ES-I3 (cell line): Measurements from ENCODE around the gene ADAMTS14.

Source experiments
- H3K36me3 ChIP-seq: 2 replicates; pipeline ENCODE4 v1.6.1; 2013; ENCODE audit warnings: mild to moderate bottlenecking, low read length, control low read depth, moderate library complexity; ENCODE audit not compliant: insufficient read depth
- H3K4me1 ChIP-seq: 2 replicates; pipeline ENCODE4 v1.6.1; 2013; ENCODE audit warnings: mild to moderate bottlenecking, control low read depth, low read length; ENCODE audit not compliant: insufficient read depth
- H3K9ac ChIP-seq: 2 replicates; pipeline ENCODE4 v1.6.1; 2013; ENCODE audit warnings: low read depth, mild to moderate bottlenecking, low read length, moderate library complexity
- H3K9me3 ChIP-seq: 2 replicates; pipeline ENCODE4 v1.6.1; 2013; ENCODE audit warnings: mild to moderate bottlenecking, low read length, moderate library complexity; ENCODE audit not compliant: control insufficient read depth, insufficient read depth

Gene ADAMTS14

GRCh38 chr10:70674560-70675495 is 2.5 kb downstream of the ADAMTS14 start:
- H3K4me1 ChIP-seq, result no peaks in the 10 kb centered on the region
- H3K9me3 ChIP-seq, result no peaks in the 10 kb centered on the region
- H3K36me3 ChIP-seq, result no peaks in the 10 kb centered on the region
- no peak overlapping the region for H3K9ac ChIP-seq

GRCh38 chr10:70675496-70676161 is 3.3 kb downstream of the ADAMTS14 start:
- H3K4me1 ChIP-seq, result no peaks in the 10 kb centered on the region
- no peak overlapping the region for H3K9ac ChIP-seq
- no peaks in the 10 kb centered on the region for H3K9me3 ChIP-seq
- no peaks in the 10 kb centered on the region for H3K36me3 ChIP-seq

GRCh38 chr10:70676511-70676910 is 4.2 kb downstream of the ADAMTS14 start:
- Histone ChIP-seq H3K9me3 (no peaks in the 10 kb centered on the region), H3K4me1 (no peaks in the 10 kb centered on the region; the same call in 1 of the 2 replicates), H3K36me3 (no peaks in the 10 kb centered on the region), H3K9ac (no peak overlapping the region)

- no peaks in the 10 kb centered on the region; the same call in 1 of the 2 replicates for H3K4me1 ChIP-seq
- H3K36me3 ChIP-seq, result no peaks in the 10 kb centered on the region
- H3K9me3 ChIP-seq, result no peaks in the 10 kb centered on the region
- H3K9ac ChIP-seq, result no peak overlapping the region
These were observed 4.7 kb downstream of the ADAMTS14 start for GRCh38 chr10:70677016-70677415.

- H3K36me3 ChIP-seq, result no peaks in the 10 kb centered on the region
- no peaks in the 10 kb centered on the region for H3K9me3 ChIP-seq
- H3K9ac ChIP-seq, result no peak overlapping the region
- no peaks in the 10 kb centered on the region; the same call in 1 of the 2 replicates for H3K4me1 ChIP-seq
These were observed 5.4 kb downstream of the ADAMTS14 start for GRCh38 chr10:70677620-70678249.

GRCh38 chr10:70678250-70678635 is 5.9 kb downstream of the ADAMTS14 start:
- Histone ChIP-seq H3K9ac (no peak overlapping the region), H3K36me3 (no peaks in the 10 kb centered on the region), H3K9me3 (no peaks in the 10 kb centered on the region), H3K4me1 (no peaks in the 10 kb centered on the region; the same call in 1 of the 2 replicates)

- H3K4me1 ChIP-seq, result no peaks in the 10 kb centered on the region; the same call in 1 of the 2 replicates
- H3K36me3 ChIP-seq, result no peaks in the 10 kb centered on the region
- H3K9ac ChIP-seq, result no peak overlapping the region
- H3K9me3 ChIP-seq, result no peaks in the 10 kb centered on the region
These were observed 6.6 kb downstream of the ADAMTS14 start for GRCh38 chr10:70678757-70679489.

DNA sequence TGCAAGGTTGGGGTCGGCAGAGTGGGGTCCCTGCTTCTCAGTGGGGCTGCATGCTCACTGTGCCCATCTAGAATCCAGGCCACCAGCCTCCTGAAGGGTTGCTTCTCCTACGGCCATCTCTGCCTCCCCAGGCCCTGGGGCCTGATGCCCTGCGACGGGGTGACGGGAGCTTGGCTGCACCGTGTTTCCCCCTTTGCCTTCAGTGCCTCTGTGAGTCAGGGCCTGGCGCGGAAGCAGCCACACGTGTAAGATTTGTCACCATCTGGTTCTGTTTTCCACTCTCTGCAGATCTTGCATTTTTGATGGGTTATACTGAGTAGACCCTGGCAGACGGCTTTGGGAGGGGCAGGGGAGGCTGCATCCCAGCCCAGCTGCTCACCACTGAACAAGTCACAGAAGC is 7.2 kb downstream of the ADAMTS14 start:
- no peak overlapping the region for H3K9ac ChIP-seq
- H3K9me3 ChIP-seq, result no peaks in the 10 kb centered on the region
- H3K4me1 ChIP-seq, result no peaks in the 10 kb centered on the region; the same call in 1 of the 2 replicates
- H3K36me3 ChIP-seq, result no peaks in the 10 kb centered on the region

- no peaks in the 10 kb centered on the region for H3K36me3 ChIP-seq
- no peaks in the 10 kb centered on the region for H3K9me3 ChIP-seq
- no peaks in the 10 kb centered on the region; the same call in 1 of the 2 replicates for H3K4me1 ChIP-seq
- H3K9ac ChIP-seq, result no peak overlapping the region
These were observed 8.8 kb downstream of the ADAMTS14 start for GRCh38 chr10:70680899-70681730.

GRCh38 chr10:70681731-70682005 is 9.4 kb downstream of the ADAMTS14 start:
- H3K36me3 ChIP-seq, result no peaks in the 10 kb centered on the region
- no peaks in the 10 kb centered on the region for H3K9me3 ChIP-seq
- H3K4me1 ChIP-seq, result no peaks in the 10 kb centered on the region; the same call in 1 of the 2 replicates
- H3K9ac ChIP-seq, result no peak overlapping the region

GRCh38 chr10:70682920-70683600 is 10.8 kb downstream of the ADAMTS14 start:
- no peak overlapping the region for H3K9ac ChIP-seq
- no peaks in the 10 kb centered on the region for H3K9me3 ChIP-seq
- no peaks in the 10 kb centered on the region for H3K36me3 ChIP-seq
- H3K4me1 ChIP-seq, result no peaks in the 10 kb centered on the region; the same call in 1 of the 2 replicates

DNA sequence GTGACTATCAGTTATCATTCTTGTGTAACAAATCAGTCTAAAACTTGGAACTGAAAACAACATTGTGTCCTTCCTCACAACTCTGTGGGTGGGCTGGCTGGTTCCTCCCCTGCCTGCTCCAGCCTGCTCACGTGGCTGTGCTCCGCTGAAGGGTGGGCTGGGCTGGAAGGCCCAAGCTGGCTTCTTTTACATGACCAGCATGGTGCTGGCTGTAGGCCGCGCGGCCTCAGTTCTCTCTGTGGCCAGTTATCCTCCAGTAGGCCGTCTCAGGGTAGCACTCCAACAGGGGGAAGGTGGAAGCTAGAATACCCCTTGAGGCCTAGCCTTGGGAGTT is 11.3 kb downstream of the ADAMTS14 start:
- H3K36me3 ChIP-seq, result no peaks in the 10 kb centered on the region
- H3K4me1 ChIP-seq, result no peaks in the 10 kb centered on the region; the same call in 1 of the 2 replicates

GRCh38 chr10:70683940-70684339 is 11.6 kb downstream of the ADAMTS14 start:
- Histone ChIP-seq H3K4me1 (no peaks in the 10 kb centered on the region; the same call in 1 of the 2 replicates), H3K36me3 (no peaks in the 10 kb centered on the region), H3K9ac (no peak overlapping the region), H3K9me3 (no peaks in the 10 kb centered on the region)

More for the DNA sequence above, 11.3 kb downstream of the ADAMTS14 start:
- Histone ChIP-seq H3K9ac (no peak overlapping the region), H3K9me3 (no peaks in the 10 kb centered on the region)
